HG03139 (cell line): Measurements from ENCODE around the gene PRKCE.

Experiments
- ATAC-seq: cut with Tn5 transposase; IDR thresholded peaks from one replicate; pipeline ENCODE4 v1.9.1; 2021; ENCODE audit not compliant: unreplicated experiment

Gene PRKCE

DNA sequence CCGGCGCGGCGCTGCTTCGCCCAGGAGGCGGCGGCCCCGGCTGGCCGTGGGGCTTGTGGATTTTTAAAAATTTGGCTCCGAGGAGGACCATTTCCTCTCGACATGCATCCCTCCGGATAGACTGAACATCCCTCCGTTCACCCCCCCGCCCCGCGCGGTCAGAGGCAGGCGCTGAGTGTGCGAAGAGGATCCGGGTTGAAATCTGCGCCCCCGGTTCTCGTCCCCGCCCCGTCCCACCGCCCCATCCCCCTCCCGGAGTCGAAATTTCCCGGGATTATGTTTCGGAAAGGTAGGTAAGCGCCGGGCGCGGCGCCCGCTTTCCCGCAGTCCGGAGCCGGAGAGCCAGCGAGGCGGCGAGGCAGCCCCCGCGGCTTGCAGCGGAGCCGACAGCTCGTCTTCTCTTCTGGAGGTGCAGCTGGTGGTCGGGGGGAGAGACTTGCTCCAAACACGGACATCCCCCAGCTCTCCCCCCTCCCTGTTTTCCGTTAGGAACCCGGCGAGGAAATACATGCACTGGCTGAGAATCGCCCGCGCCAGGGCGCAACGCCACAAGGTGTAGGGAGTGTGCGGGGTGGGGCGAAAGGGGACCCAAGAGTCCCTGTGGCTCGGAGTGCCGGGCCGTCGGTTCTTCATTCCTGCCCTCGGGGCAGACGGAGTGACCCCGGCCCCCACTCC, at the start of gene PRKCE:
TSS of gene PRKCE (plus strand) at position 261 of the 675 bp plus-strand sequence.
- ATAC-seq = peak; percentile 6

DNA sequence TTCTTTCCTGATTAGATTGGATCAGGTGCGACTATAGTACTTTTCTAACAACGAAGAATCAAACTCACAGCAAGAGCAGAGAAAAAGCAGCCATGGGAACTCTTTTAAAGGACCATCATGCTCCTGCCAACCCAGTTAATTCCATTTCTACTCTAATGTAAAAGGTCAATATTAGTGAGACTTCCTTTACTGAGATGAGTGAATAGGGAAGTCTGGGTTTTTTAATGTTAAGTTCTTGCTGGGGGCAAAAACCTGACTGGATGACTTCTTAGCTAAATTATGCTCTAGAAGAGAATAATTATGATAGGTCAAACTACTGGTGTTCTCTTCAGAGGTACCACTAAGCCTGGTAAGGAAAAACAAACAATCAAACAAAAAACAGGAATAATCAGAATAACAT, 48.9 kb upstream of the PRKCE start:
- ATAC-seq = no peak

DNA sequence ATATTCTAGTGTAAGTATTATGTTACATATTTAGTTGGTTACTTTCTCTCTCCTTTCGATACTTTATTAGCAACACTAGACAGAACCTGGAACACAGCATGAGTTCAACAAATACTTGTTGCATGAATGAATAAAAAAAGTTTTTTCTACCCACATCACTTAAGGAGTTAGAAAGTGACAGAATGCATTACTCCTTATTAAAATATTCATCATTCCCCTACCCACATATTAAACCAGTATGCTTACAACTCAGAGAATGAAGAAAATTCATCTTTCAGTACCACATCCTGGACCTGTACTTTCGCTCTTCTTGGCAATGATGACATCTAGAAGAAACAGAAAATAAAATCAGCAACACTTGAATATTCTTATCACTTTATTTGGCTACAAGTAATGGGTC, 46.4 kb upstream of the PRKCE start:
- no peak for ATAC-seq

DNA sequence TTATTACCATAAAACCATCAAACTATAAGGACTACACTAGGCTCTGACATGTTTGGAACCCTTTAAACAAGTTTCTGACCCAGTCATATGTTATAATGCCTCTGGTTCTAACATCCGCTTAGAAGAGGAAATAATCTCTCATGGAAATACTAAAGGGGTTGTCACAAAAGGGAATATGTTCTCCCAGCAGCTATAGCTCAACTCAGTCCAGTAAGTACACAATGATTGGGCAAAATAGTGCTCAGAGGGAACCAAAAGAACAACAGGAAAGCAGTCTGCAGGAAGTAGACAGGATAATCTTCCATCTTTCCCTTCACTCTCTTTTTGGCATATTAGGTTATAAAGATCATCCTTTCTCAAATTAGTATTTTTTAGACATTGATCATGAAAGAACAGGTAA, 44.7 kb upstream of the PRKCE start:
- ATAC-seq = no peak

DNA sequence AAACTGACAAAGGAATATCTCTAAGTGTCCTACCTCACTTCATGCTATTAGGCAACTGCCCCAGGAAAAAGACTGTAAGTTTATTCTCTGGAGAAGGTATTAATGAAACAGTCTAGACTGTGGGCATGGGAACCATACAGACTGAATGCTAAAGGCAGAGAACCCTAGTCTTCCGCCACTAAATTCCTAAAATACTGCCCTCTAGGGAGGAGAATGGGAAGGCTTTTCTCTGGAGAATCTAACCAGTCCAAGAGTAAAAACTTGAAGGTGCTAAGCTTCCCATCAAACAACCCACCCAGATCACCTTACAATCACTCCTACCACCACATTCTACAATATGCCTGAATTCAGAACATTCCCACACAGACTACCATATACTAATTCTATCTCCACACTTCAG, 43.8 kb upstream of the PRKCE start:
- ATAC-seq = no peak

DNA sequence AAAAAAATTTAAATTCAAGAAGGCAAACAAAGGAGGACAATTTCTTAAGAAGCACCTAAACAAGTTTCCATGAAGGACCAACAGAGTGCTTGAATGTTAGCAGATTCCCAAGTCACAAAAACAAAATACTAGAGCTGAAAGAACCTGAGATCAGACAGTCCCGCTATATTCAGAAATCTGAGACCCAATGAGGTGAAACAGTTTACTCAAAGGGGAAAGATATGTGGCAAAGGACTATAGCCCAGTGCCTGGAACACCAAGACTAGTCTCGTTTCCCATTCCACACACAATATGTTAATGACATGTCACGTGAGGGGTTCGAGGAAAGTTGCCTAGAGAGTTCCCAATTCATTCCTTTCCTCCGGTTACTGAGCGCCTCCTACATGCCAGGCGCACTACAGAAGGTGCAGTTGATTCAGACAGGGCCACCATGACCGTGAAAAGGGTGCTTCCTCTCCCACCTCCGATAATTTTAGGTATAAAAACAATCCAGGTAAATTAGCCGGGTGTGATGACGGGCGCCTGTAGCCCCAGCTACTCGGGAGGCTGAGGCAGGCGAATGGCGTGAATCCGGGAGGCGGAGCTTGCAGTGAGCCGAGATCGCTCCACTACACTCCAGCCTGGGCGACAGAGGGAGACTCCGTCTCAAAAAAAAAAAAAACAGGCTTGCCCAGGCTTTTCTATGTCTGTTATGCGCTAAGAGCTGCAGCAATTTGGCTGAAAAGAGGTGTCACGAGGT, 41.0 kb upstream of the PRKCE start:
- ATAC-seq = peak; percentile 27

DNA sequence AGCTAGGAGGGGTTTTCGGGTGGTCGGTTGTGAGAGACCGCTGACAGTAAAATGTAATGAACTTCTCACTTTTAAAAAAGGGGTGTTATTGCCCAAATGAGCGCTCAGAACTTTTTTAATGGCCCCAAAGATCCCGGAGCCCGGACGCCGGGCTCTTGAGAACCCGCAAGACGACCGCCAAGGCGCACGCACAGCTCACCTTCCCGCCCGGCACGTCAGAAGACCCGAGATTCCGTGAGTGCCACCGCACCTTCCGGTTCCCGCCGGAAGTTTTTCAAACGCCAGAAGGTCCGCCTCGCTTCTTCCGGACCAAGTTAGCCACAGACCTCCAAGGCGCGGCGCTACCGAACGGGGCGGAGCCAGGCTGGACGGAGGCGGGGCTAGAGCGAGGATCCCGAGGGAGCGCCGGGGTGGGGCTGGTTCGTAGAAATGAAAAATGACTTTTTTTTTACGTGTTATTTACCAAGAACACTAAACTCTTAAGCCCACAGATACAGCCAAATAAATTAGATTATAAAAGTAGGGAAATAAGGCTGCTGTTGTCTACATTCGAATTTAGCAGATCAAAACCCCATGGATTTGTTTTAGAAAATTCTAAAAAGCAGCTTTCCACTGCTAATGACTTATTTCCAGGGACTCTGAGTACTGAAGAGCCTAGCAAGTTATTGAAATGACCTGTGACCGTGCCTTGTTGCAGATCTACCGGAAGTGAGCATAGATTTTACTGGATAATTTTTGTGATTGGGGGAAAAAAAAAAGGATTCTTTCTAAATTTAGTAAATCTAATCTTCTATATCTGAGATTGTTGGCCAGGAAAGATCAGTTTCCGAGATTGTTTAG, 40.2 kb upstream of the PRKCE start, which contains the start of gene SRBD1:
TSS of gene SRBD1 (minus strand) at position 248 of the 840 bp plus-strand sequence. CDS start 5,826 bp downstream, outside the sequence.
- peak; percentile 92 for ATAC-seq

DNA sequence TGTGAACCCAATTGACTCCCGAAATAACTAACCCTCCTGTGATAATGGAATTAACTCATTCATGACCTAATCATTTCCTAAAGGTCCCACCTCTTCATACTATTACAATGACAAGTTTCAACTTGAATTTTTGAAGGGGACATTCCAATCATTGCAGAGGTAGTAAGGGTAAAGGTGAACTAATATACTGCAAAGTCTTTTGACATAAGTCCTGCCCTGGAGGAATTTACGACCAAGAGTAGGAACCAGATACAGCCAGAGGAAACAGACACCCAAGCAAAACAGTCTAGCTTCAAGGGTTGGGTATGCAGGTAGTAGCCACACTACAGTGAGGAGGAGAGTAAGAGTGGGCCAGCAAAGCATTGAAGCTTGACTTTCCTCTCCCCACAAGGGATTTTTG, 39.2 kb upstream of the PRKCE start:
- ATAC-seq = no peak

DNA sequence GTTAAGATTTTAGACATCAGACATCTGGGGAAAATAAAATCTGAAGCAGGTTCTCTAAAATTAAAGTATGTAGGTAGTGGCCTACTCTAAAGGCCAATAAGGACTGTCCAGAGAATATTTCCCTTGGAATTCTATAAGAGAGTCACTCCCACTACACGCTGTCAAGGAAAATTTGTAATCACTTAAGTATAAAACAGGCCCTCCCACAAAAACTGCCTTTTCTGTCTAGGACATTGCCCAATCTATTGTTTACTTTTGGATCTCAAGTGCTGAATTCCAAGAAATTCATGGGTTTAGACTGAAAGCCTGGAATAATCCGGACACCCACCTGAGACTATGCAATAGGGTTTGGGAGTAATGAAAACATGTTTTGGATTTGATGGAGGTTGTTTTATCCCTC, 38.7 kb upstream of the PRKCE start:
- no peak for ATAC-seq

DNA sequence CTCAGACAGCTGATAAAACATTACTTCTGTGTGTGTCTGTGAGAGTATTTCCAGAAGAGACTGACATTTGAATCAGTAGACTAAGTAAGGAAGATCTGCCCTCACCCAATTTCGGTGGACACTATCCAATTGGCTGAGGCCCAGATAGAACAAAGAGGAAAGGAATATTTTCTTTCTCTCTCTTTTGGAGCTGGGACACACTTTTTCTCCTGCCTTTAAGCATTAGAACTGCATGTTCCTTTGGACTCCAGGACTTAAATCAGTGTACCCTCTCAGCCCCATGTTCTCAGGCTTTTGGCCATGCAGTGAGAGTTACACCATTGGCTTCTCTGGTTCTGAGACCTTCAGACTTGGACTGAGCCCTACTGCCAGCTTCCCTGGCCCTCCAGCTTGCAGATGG, 37.1 kb upstream of the PRKCE start:
- no peak for ATAC-seq

DNA sequence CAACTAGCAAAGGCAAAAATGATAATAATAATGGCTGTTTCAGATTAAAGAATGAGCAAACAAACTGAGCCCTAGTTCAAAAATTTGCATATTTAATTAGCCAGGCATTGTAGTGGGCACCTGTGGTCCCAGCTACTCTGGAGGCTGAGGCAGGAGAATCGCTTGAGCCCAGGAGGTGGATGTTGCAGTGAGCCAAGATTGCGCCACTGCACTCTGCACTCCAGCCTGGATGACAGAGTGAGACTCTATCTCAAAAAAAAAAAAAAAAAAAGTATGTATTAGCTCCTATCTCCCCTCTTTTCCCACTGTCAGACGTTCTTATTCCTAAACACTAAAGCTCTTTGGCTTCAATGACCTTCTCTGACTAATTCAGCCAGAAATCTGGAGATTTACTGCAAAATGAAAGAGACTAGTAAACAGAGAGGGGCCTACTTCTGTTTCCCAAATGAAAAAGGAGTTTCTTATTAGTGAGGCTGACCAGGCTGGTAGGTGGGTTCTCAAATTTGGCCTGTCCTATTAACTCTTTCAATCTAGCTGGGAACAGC, 36.5 kb upstream of the PRKCE start:
- no peak for ATAC-seq

DNA sequence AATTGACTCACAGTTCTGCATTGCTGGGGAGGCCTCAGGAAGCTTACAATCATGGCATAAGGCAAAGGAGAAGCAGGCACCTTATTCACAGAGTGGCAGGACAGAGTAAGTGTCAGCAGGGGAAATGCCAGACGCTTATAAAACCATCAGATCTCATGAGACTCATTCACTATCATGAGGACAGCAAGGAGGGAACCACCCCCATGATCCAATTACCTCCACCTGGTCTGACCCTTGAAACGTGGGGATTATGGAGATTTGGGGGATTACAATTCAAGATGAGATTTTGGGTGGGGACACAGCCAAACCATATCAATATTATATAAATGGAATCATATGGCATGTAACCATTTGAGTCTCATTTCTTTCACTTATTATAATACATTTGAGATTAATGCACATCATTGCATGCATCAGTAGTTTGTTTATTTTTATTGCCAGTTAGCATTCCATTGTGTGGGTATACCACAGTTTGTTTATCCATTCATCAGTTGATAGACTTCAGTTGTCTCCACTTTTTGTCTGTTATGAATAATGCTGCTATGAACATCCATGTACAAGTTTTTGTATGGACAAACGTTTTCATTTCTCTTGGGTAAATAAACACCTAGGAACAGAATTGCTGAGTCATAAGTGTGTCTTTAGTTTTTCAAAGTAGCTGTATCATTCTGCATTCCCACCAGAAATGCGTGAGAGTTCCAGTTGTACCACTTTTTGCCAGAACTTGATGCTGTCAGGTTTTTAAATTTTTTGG, 34.6 kb upstream of the PRKCE start:
- no peak for ATAC-seq

DNA sequence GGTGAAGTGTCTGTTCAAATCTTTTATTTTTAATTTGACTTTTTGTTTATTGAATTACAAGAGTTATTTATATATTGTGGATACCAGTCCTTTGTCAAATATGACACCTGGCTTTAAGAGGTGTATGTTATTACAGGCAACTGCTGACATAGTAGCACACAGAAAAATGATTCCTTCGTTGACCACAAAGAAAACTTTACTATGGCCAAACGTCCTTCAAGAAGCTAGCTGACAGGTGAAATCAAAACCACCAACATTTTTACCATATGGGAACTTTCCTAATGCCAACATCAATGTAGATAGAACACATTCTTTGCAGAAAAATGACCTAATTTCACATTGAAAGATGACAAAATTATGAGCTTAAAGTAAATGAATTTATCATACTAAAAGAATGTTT, 34.0 kb upstream of the PRKCE start:
- no peak for ATAC-seq

DNA sequence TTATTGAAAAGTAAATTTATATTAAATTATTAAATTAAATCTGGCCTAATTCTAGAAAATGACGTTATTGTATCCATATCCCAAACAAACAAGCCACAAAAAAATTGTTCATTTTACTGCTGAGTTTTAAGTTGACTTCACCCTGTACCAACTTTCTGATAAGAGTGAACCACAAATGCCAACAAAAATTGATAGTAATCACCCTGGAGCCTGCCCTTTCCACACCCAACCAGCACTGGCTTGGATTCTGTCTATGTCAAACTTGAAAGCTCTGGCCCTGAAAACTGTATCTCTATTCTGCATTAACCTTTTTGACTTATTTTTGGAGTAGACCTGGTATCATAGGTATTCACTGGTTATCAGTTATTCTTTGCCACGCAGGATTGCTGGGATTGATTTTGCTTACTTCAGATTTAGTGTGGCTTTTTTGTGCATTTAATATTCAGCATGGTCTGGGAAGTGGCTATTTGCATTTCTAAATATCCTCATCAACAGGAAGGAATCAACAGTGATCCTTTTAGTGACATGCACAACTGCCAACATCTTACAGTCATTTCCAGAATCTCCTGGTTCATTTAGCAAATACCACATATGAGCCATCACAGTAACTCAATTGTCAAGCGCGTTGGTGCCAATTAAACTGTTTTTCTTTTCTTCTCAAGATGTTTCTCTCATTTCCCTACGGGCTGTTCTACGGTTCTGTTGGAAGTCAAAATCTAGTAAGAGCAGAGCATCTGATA, 29.0 kb upstream of the PRKCE start:
- ATAC-seq = no peak

DNA sequence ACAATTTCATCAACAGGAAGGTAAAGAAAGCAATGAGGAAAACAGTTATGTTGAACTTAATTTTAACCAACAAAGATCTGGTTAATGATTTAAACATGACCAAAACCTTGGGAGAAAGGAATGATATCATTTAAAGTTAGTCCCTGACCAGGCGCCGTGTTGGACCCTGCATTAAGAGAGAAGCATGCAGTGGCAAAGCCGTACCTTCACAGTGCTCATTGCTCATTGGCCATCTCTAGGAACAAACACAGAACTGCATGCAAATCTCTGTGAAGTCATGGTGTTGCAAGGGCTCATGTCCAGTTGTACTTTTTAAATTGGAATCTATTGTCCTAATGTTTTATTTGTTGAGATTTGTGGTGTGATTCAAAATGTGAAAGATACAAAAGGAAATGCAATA, 28.4 kb upstream of the PRKCE start:
- no peak for ATAC-seq

DNA sequence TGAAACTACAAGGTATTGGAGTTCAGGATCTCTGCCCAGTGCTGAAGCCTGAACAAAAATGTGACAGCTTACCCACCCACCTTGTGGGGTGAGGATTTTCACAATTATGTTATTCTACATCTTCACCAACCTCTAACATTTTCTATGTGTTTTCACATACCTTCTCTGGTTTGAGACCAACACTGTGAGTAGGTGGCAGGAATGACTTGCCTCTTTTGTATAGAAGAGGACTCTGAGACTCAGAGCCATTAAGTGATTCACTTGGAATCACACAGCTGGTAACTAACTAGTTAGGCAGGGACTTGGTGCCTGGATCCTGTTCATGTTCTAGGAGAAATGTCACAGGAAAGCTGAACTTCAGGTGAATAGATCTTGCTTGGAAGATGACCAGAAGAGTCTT, 25.7 kb upstream of the PRKCE start:
- no peak for ATAC-seq

DNA sequence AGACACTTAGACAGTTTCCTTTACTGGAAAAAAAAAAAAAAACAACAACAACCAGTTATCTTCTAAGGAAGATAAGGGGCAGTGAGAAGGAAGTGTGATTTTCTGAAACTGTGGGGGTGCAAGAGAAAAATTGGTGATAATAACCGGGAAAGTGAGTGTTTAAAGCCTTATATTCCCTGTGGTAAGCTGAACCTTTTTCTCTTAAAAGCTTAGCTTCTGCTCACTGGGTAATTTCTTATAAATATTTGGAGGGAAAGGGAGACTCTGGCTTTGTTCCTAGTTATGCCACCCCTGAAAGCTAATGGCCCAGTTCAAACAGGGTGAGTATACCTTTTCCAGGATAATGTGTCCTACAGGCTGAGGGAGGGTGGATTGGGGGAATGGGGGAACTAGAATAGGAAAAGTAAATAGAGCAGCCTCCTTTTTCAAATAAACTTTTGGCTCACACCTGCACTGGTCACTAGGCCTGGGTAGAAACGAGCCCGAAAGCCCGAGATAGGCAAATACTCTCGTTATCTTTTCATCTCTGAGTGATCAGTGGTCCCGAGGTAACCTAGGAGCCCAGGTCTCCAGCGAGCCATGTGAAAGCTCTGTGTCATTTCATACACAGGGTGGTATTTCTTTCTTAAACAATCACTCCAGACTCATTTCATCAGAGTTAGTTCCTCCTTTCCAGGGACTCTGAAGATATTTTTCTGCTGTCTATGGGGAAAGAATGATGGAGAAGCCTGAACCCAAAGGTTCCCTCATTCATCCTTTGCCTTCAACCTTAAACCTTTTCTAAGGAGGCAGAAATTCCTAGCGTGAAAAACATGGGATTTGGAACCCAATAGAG, 24.9 kb upstream of the PRKCE start:
- no peak for ATAC-seq

DNA sequence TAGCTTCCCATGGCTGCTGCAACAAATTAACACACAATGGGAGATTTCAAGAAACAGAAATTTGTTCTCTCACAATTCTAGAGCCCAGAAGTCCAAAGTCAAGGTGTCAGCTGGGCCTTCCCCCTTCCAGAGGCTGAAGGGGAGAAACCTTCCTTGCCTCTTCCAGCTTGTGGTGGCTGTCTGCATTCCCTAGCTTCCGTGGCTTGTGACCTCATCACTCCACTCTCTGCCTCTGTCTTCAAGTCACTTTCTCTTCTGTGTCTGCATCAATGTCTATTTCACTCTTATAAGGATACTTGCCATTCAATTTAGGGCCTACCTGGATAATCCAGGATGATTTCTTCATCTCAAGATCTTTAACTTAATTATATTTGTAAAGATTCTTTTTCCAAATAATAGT, 23.6 kb upstream of the PRKCE start:
- ATAC-seq = no peak

DNA sequence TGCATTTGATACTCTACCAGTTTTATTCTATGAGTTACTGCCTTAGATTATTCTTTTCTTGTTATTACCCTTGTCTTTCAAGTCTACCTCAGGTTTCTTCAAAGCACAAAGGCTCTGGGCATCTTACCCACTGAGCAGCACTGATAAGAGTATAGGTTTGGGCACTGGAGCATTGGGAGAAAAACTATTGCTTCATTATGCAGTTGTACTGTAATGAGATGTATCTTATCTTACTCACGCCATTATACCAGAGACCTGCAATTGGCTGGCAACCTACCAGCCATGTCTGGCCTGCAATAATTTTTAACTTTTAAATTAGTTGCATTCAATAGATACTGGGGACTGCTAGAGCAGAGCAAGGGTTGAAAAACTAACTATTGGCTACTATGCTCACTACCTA, 21.5 kb upstream of the PRKCE start:
- no peak for ATAC-seq
